ENCODE data around the gene BCL2.

BCL2 gene

DNA sequence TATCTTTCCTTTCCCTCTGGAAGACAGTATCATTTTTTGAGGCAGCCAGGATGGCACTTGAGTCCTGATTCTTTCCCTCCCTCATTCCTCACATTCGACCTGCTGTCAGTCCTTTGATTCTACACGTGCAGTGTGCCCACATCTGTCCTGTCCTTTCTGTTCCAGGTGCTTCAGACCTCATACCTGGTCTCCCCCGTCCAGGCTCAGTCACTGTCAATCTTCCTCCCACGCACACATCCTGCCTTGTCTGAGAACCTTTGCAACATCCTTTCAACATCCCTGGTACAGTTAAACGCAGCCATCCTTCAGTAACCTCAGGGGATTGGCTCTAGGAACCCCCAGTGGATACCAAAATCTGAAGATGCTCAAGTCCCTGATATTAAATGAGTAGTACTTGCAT is 10.1 kb downstream of the BCL2 start:
- DNase-seq (ENCODE audit: low read depth in 2 of 2), result no peak

DNA sequence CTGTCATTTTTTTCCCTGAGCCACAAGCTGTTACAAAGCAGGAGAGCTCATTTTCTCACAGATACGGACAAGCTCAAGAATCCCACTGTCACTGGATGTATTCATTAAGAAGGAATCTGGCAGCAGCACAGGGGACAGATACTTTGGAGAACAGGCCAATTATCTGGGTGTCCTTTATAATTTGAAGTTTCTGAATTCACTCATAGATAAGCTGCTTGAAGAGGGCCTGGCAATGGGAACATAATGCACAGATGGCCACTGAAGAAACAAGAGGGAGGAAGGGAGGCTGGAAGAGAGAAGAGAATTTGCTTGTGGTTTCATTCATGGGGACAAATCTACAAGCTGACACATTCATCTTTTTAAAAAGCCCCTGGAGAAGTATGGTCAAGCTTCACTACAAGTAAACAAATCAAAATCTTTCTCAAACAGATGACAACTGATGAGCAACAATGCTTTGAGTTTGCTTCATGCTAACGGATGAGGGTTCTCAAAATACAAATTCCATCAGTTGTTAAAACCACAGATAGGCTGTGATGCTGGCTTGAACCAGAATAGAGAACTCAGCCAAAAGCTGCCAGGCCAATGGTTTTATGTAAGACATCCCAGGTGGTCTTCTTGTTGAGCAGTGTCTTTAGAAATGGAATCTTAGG is 11.9 kb downstream of the BCL2 start:
- no peak for DNase-seq (ENCODE audit: low read depth in 2 of 2)

DNA sequence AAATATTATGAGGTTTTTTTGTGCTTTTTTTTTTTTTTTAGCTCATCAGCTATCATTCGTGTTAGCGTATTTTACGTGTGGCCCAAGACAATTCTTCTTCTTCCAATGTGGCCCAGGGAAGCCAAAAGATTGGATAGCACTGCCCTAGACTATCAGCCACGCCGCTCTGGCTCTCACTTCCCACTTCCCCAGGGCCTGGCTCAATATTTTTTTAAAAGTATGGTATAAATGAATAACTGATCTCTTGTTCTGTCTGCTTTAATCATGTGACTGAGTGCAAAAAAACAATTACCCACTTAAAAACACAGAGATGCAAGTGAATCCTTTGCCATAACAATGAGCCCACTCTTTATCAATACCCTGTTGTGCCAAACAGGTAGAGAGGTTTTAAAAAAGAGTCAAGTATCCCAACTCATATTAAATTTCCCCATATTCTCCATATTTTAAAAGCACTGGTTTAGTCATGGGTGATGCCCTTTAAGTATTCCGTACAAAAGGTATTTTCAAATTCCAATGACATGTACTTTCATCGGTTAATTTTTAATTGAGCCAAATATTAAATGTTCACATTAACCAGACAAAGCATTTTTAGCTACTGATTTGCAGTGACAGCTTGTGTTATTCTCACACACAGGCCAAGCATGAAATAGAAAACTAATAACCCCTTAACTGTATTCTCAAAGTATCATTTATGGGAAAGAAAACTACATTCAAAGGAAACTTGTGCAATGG is 12.6 kb downstream of the BCL2 start:
- DNase-seq (ENCODE audit: low read depth in 2 of 2), result no peak

DNA sequence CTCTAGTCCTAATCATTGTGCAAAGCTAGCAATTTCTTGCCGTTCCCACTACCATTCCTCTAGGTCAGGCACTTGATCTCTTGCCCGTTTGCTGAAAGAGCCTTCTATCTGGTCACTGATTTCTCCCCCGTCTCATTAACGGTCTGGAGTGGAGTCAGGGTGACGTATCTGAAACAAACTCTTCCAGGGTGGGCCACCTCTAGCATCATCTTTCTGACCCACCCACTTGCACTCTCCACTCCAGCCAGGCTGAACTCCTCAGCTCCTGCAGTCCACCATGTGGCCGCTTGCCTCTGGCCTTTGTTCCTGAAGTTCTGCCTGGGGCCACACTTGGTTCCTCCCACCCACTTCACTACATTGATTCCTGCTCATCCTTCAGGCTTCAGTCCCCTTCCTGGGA is 13.3 kb downstream of the BCL2 start:
- DNase-seq (ENCODE audit: low read depth in 2 of 2), result no peak

DNA sequence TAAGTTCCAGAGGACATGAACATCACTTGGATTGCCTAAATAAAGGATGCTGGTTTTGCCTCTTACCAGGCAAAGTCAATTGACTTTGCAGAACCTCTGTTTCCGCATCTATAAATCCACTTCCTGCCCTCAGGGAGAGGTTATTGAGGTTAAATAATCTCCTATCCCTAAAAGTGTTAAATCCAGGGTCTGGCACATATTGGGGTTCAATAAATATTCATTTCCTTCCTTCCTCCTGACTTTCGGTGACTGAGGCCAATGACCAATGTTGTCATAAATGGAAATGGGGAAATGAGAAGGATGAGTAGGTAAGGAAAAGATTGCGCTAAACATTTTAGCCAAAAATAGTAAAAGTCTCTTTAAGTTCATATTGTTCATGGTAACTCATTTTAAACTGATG is 16.0 kb downstream of the BCL2 start:
- no peak for DNase-seq (ENCODE audit: low read depth in 2 of 2)

DNA sequence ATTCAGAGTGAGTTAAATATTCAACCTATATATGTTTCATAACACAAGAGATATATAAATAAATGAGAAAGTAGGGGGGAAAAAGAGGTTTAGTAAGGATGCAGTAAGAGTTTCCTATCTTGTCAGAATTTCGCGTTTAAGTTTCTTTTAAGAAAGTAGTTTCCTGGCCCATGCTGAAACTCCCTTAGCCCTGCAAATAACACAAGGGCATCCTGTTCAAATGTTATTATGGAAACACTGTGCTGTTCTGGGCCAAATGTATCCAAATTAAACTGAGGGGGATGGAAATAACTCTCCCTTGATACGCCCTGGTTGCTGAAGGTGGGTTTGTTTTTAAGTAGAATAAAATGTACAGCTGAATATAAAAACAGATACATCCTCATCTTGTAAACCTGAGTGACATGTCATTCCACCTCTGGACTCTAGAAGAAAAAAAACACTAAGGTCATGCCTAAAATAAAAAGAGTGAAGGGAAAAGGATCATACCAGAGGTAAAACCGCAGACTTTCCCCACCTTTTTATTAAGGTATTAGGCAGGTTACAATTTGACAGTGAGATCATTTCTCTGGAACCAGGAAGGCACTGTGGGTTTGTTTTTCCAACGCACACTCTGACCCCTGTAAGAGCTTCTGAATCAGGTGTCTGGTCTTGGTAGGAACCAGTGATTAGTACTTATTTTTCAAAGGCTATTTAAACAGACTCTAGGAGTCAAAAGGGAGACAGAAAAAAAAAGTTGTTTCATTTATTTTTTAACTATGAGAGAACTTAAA is 16.7 kb downstream of the BCL2 start:
- no peak for DNase-seq (ENCODE audit: low read depth in 2 of 2)

DNA sequence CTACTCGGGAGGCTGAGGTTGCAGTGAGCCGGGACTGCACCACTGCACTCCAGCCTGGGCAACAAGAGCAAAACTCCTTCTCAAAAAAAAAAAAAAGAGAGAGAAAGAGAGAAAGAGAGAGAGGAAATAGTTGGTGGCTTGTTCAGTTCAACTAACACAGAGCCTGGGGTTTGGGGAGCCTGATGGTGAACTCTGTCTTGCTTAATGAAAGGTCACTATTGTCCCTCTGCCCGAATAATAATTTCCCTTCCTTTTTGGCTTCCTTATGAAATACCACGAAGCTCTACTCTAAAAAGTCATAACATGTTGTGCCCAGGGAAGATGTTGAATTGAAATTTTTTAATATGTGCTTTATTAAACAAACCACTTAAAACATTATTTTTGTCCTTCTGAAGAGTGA is 17.3 kb downstream of the BCL2 start:
- no peak for DNase-seq (ENCODE audit: low read depth in 2 of 2)

DNA sequence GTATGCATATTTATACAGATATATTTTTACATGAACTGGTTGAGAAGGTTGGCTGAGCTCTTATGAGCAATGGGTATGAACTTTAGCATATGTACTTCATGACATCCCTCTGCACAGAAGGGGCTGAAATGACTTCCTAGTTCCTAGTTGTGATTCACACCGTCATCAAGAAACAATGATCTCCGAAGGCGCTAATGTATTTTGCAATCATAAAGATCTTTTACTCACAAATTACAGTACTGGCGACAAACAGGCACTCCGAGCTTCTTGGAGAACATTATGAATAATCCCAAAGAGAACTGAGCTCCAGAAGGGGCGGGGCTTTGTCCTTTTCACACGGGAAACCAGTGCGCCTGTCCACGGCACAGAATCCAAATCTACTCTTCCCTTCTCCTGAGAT is 18.1 kb downstream of the BCL2 start:
- DNase-seq (ENCODE audit: low read depth in 2 of 2), result no peak

DNA sequence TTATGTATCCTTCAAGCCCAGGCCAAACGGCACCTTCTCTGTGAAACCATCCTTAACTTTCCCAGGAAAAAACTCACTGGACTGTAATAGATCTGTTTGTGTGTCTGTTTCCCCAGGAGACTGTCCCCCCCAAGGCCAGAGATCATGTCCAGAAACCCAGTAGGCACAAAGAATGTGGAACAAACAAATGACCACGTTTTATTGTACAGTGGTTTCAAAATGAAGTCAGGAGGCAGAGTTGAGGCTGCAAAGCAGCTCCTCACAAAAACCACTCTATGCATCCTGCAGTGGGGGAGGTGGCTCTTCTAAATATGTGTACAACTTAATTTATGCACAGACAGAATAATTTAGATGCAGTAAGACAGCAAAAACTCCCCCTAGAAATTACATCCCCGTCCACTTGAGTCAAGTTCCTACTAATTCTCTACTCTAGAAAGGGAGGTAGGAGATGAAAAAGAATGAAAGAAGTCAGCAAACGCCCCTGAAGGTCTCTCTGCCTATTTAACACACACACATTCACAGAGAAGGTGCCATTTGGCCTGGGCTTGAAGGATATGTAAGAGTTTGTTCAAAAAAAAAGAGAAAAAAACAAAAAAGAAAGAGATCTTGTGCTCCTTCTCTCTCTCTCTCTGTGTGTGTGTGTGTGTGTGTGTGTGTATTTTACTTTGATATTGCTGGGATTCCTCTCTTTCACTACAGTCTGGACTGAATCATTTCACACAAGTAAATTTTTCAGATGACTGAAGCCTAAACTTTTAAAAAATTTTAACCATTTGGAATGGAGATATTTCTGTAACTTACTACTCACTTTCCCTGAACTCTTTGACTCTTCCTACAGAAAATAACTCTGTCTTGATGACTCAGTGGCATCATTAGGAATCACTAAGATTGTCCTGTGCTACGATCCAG is 19.5 kb downstream of the BCL2 start:
- peak in 1 of 2 donors; percentile 26 for DNase-seq (ENCODE audit: low read depth in 2 of 2)

DNA sequence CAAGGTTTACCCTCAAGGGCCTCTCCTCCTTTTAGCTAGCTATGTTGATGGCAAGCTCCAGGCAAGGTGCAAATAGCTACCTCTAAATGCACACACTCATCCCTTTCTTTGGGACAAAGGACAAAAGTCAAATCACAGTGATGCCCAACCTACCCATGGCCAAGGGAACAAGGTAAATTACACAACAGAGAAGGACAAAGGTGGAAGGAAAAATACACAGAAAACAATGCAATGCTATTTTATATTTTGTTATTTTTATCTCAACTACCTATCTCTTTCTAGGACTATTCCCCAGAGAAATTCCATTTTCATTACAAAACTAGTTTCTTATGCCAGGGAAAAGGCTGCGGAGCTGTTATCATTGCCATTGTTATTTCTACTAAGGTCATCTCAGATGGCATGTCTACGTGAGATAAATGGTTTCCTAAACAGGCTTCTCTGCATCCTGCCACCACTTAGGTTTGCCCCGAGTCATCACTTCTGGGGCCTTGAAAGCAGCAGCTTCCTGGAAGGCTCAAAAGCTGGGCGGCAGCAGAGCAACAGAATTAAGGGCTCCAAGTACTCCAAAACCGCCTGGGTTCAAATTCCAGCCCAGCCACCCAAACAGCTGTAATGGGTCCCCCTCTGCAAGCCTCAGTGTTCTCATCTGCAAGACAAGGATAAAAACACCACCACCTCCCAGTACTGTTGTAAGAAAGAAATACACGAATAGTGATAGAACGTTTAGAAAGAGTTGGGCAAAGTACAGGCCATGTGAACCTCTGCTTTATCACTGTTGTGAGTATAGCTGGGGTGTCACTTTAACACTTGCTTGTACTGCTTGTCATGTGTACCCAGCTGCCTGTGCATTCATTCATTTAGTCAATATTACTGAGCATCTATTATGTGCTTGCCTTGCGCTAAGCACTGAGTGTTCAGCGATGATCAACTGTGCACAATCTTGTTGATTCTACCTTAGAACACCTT is 20.9 kb downstream of the BCL2 start:
- DNase-seq (ENCODE audit: low read depth in 2 of 2), result no peak

DNA sequence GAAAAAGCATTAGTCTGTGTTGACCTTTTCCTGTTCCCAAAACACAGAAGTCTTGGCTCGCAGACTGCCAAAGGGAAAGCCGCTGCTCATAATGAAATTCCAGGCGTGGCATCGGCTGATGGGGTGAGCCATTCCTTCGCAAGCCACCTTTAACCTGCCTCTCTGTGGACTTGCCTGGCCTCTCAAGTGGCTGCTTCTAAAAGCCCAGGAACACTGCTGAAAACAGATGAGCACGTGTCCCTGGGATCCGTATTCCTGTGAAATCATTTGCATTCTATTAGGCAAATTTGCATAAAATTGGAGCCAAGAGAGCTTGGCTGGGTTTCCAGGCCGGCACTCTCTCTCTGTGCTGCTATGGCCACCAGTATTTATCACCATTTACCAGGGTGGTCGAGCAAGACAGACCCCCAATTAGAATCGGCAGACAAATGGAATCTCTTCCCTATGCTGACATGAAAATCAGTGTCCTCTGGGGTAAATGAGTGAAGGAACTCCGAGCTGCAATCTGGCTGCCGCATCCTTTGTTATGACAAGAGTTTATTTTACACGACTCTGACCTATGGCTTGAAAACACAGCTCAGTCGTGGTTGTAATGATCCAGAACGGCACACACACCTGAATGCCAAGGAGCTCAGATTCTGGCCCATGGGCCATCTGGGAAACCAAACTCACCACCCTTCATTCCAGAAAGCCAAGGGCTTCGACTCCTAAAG is 21.7 kb downstream of the BCL2 start:
- no peak for DNase-seq (ENCODE audit: low read depth in 2 of 2)

DNA sequence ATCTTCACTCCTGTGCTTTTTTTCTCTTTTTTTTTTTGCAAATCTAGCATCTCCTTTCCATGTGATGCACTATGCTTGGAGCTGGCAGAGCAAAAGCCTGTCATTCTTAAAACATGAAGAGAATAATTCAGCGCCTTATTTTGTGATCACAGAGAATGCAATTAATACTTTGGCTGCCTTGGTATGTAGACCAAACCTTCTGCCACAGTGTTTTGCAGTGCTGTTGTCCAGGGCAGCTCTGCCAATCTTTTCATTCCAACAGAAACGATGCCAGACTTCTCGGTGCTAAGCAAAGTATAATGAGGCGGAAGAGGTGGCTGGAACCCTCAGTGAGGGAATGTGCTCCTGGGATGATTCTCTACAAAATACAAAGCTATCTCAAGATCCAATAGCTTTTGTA is 25.6 kb downstream of the BCL2 start:
- no peak for DNase-seq (ENCODE audit: low read depth in 2 of 2)

DNA sequence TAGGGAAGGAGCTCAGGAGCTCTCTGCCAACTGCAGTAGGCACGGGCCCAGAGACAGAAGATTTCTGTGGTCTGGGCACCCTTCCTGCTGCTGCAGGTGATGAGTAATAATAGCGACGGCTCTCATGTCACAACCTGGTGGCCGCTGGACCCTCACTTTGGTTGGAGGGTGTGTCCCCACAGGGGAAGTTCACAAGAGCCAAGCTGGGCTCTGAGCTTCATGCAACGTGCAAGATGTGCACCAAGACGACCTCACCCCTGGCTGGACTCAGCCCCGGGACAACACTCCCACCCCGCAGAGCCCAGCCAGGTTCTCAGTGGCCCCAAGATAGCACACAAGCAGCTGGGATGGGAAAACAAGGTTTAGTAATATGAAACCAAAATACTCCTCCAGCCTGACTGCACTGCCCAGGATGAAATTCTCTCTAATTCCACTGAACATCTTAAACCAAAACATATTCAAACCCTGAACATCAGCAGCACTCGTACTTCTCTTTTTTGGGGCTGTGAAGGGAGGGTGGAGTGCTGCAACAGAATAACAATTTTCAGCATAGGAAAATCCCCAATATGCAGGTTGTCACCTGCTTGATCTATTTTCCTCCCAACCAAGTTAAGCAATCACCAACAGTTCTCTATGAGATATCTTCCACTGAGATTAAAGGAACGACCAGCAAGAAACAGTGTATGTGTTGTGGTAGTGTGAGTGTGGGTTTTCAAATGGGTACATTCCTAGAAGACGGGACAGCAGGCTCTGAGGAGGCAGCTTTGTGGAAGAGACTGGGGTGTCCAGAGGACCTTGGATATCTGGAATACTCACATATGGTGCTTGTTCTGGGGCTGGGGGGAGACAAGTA is 26.5 kb downstream of the BCL2 start:
- peak in 1 of 2 donors; percentile 34 for DNase-seq (ENCODE audit: low read depth in 2 of 2)

DNA sequence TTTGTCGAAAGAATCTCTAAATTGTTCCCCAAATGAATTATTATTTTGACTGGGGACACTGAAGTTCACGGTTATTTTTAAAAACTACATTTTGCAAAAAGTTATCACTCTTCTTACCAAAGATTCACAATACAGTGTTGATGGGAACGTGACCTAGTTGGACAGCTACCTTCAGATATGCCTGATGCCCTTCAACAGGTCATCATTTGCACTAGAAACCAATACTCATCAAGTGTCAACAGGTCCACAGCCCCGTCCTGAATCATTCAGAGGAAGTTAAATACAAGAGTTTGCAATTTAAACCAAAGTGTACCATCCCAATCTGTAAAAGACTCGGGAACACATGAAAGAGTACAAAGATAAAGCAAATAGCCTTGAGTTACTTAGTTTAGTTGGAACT is 28.3 kb downstream of the BCL2 start:
- DNase-seq (ENCODE audit: low read depth in 2 of 2), result no peak

DNA sequence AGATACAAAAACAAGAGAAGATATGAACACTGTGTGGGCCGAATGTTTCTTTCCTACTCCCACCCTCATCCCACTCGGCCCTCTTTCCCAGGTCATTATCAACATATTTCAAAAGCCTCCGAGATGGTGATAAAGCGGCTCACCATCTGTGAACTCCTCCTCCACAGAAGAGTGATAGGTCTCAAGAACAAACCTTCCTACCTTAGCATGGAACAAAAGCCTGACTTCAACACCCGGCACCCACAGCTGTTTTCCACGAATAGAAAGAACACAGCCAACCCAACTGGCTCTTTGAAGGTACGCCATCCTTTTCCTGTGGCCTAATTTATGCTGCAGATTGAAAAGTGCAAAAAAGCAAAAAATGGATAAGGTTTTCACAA is 28.8 kb downstream of the BCL2 start:
- no peak for DNase-seq (ENCODE audit: low read depth in 2 of 2)

DNA sequence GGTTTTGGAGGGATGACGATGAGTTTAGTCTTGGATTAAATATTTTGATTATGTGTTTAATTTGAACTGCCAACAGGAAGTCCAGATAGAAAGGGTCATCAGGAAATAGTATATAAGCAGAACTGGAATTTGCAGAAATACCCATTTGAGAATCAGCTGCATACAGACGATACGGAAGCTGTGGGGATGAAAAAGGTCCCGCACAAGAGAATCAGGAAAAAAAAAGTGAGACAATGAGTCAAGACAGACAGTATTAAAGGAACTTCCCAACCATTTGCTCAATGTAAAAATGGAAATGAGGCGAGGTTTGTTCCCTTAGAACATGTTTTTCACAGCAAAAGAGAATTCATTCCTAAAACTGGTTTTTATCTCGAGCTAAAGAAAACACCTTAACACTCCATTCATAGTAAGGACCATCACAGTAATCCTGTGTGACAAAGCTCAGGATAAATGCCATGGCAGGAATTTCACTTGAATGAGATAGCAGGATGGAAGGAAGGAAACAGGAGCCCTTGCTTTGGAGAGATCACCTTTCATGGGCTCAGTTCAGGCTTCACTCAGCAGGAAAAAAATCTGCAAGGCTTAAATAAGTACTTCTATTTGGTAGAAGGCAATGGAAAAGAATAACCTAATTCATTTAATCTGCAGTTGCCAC is 29.3 kb downstream of the BCL2 start:
- no peak for DNase-seq (ENCODE audit: low read depth in 2 of 2)

DNA sequence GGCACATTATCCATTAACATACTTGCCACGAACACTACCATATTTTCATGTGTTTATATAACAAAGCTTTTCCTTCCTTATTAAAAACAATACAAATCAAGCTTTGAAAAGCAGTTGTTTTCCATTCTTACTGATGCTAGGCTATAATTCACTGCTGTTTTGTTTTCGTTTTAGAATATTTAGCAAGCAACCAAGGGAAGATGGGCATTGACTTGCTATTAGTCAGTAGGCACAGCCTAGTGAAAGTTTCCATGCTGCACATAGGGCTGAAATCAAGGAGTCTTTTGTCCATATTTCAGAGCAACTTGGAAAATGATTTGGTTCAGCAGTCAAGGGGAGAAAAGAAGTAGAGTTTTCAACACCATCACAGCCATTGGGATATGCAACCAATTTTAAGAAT is 31.3 kb downstream of the BCL2 start:
- no peak for DNase-seq (ENCODE audit: low read depth in 2 of 2)

DNA sequence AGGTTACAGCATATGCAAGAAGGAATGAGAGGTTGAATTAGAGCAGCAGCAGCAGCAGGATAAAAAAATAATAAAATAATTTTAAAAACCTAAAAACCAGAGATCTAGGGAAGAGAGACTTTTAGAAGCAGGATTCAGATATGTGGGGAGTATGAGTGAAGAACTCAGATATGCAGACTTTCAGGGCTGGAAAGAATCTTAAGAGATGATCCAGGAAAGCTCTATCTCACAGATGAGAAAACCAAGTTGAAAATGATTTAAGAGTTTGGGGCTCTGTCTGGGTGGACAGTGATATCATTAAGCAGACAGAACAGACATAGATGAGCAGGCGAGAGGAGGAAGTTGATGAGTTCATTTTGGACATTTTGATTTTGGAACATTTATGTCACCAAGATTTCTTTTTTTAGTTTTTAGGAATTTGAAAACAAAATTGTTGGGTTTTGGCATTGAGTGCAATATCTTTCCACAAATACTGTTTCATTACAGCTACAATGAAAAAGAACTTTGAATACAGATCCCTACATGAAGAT is 31.8 kb downstream of the BCL2 start:
- no peak for DNase-seq (ENCODE audit: low read depth in 2 of 2)
